ENCODE measurements around the gene LRFN2.

The LRFN2 gene

GRCh38 chr6:40543776-40544175, 43.4 kb downstream of the LRFN2 start:
- DNase-seq (ENCODE audit: low read depth) = no peak

- no peak for DNase-seq (ENCODE audit: low read depth)
These were observed 44.0 kb downstream of the LRFN2 start for GRCh38 chr6:40543146-40543545.

- no peak for DNase-seq (ENCODE audit: low read depth)
These were observed 44.9 kb downstream of the LRFN2 start for GRCh38 chr6:40542175-40542764.

GRCh38 chr6:40541556-40542174, 45.5 kb downstream of the LRFN2 start:
- no peak for DNase-seq (ENCODE audit: low read depth)

GRCh38 chr6:40540790-40541189, 46.4 kb downstream of the LRFN2 start:
- no peak for DNase-seq (ENCODE audit: low read depth)

- no peak for DNase-seq (ENCODE audit: low read depth)
These were observed 47.3 kb downstream of the LRFN2 start for GRCh38 chr6:40539853-40540252.

- DNase-seq (ENCODE audit: low read depth) = no peak
These were observed 48.6 kb downstream of the LRFN2 start for GRCh38 chr6:40538556-40538955.

- no peak for DNase-seq (ENCODE audit: low read depth)
These were observed 49.7 kb downstream of the LRFN2 start for GRCh38 chr6:40537446-40537845.

GRCh38 chr6:40536442-40536841, 50.7 kb downstream of the LRFN2 start:
- no peak for DNase-seq (ENCODE audit: low read depth)

GRCh38 chr6:40535819-40536380, 51.3 kb downstream of the LRFN2 start:
- DNase-seq (ENCODE audit: low read depth) = no peak

- DNase-seq (ENCODE audit: low read depth) = no peak
These were observed 51.9 kb downstream of the LRFN2 start for GRCh38 chr6:40535110-40535818.

- DNase-seq (ENCODE audit: low read depth) = no peak
These were observed 54.7 kb downstream of the LRFN2 start for GRCh38 chr6:40532349-40533000.

- DNase-seq (ENCODE audit: low read depth) = no peak
These were observed 57.2 kb downstream of the LRFN2 start for GRCh38 chr6:40529919-40530318.

- no peak for DNase-seq (ENCODE audit: low read depth)
These were observed 58.1 kb downstream of the LRFN2 start for GRCh38 chr6:40529040-40529439.

GRCh38 chr6:40528051-40528450, 59.1 kb downstream of the LRFN2 start:
- DNase-seq (ENCODE audit: low read depth) = no peak

- no peak for DNase-seq (ENCODE audit: low read depth)
These were observed 61.1 kb downstream of the LRFN2 start for GRCh38 chr6:40526036-40526435.

GRCh38 chr6:40524797-40525585, 62.2 kb downstream of the LRFN2 start:
- no peak for DNase-seq (ENCODE audit: low read depth)

GRCh38 chr6:40523505-40524172, 63.5 kb downstream of the LRFN2 start:
- DNase-seq (ENCODE audit: low read depth) = no peak

GRCh38 chr6:40521496-40521895, 65.7 kb downstream of the LRFN2 start:
- DNase-seq (ENCODE audit: low read depth) = no peak

- no peak for DNase-seq (ENCODE audit: low read depth)
These were observed 66.5 kb downstream of the LRFN2 start for GRCh38 chr6:40520678-40521077.

GRCh38 chr6:40520084-40520483, 67.1 kb downstream of the LRFN2 start:
- no peak for DNase-seq (ENCODE audit: low read depth)
